GM23338 (cell line): ENCODE data around the gene AEBP2.

Experiments
- CTCF ChIP-seq, 2 experiments: fragments of 200-600 bp in 1 of 2; sonication (generic) in 1 of 2; conservative IDR thresholded peaks; 2 replicates each; pipeline versions ENCODE4 v1.5.1 to v1.6.1; 2016 to 2017; ENCODE audit warnings: antibody characterized with exemption in 2 of 2, low read depth in 2 of 2, mild to moderate bottlenecking in 2 of 2, moderate library complexity in 1 of 2
- ZNF331 ChIP-seq: fragments of 250-450 bp; sonication (Bioruptor Pico); IDR thresholded peaks from 2 replicates; pipeline ENCODE4 v1.5.0; 2020; ENCODE audit warnings: low read depth, mild to moderate bottlenecking, moderate library complexity

GRCh38 chr12:19530637-19531023 lies 91.3 kb downstream of the AEBP2 start:
- TF ChIP-seq ZNF331 (no peak), CTCF (conservative IDR thresholded peaks at IDR 0.05; ENCODE audit: low read depth in 2 of 2) (no peak)
